Liver (tissue), 3 donors: Measurements from ENCODE around the gene GGCT.

Source experiments
- GABPA ChIP-seq, 2 donors: IDR thresholded peaks in 1 of 2; conservative IDR thresholded peaks in 1 of 2; 2 replicates each; pipeline ENCODE4 v1.6.1; 2016; ENCODE audit warnings: antibody characterized with exemption in 2 of 2, mild to moderate bottlenecking in 1 of 2, moderate library complexity in 1 of 2
- RAD21 ChIP-seq, 2 donors: IDR thresholded peaks; 2 replicates each; pipeline ENCODE4 v1.6.1; 2016; ENCODE audit warnings: antibody characterized with exemption in 2 of 2, mild to moderate bottlenecking in 2 of 2
- REST ChIP-seq: IDR thresholded peaks from 2 replicates; pipeline ENCODE4 v1.6.1; 2016; ENCODE audit warnings: antibody characterized with exemption, mild to moderate bottlenecking
- SP1 ChIP-seq: IDR thresholded peaks from 2 replicates; pipeline ENCODE4 v1.6.1; 2018; ENCODE audit warnings: antibody characterized with exemption, mild to moderate bottlenecking
- ZBTB33 ChIP-seq: IDR thresholded peaks from 2 replicates; pipeline ENCODE4 v1.6.1; 2016; ENCODE audit warnings: antibody characterized with exemption
- TF ChIP-seq, protein P1 (sequence below): fragments of 150-350 bp; IDR thresholded peaks from 2 replicates; pipeline ENCODE4 v1.5.1; 2017; ENCODE audit warnings: improper control_type of control experiment, low read depth, low read length; ENCODE audit not compliant: missing input control
- donor health status: healthy.
- donor health status: healthy.

- TF ChIP-seq ZBTB33, result no peak
- TF ChIP-seq, protein P1, sequence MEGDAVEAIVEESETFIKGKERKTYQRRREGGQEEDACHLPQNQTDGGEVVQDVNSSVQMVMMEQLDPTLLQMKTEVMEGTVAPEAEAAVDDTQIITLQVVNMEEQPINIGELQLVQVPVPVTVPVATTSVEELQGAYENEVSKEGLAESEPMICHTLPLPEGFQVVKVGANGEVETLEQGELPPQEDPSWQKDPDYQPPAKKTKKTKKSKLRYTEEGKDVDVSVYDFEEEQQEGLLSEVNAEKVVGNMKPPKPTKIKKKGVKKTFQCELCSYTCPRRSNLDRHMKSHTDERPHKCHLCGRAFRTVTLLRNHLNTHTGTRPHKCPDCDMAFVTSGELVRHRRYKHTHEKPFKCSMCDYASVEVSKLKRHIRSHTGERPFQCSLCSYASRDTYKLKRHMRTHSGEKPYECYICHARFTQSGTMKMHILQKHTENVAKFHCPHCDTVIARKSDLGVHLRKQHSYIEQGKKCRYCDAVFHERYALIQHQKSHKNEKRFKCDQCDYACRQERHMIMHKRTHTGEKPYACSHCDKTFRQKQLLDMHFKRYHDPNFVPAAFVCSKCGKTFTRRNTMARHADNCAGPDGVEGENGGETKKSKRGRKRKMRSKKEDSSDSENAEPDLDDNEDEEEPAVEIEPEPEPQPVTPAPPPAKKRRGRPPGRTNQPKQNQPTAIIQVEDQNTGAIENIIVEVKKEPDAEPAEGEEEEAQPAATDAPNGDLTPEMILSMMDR, result no peak
- no peak for TF ChIP-seq GABPA (IDR thresholded peaks at IDR 0.05 in 1 of 2, conservative IDR thresholded peaks at IDR 0.05 in 1 of 2)
- no peak for TF ChIP-seq SP1
- no peak for TF ChIP-seq REST
- TF ChIP-seq RAD21 (IDR thresholded peaks at IDR 0.05), result no peak
These were observed 33.9 kb downstream of the GGCT start for GRCh38 chr7:30470771-30471170.
